Caco-2 (cell line): ENCODE data around the gene PNPLA7. TPM values are rescaled to one million over a fixed set of nuclear protein-coding genes. Genes with fewer than 3 reads are reported as not detected.
"Not testable (repeated sequence)": the region's sequence is repeated elsewhere in the genome, so short reads cannot be mapped to it uniquely, and the experiment has no call there.

Experiments used
- Bru-seq: library from RNA; stranded (reverse); fragments of 400-500 nt; gene quantifications from one replicate; lab custom pipeline; 2021; lab: Mats Ljungman, UMichigan
- BruChase-seq, 2 experiments: library from RNA; stranded (reverse); fragments of 400-500 nt; gene quantifications; one replicate each; lab custom pipeline; 2021; lab: Mats Ljungman, UMichigan
- BruUV-seq: library from RNA; stranded (reverse); fragments of 400-500 nt; replicated peaks from 2 replicates; lab custom pipeline; 2021; lab: Mats Ljungman, UMichigan
- CTCF ChIA-PET: fragments of 300-600 bp; sonication (Branson Sonifier 250); formaldehyde crosslinking; loops from one replicate; lab custom pipeline; 2022; ENCODE audit warnings: antibody characterized with exemption; lab: Charles Lee
- POLR2A ChIA-PET: fragments of 300-600 bp; sonication (Branson Sonifier 250); formaldehyde crosslinking; loops from one replicate; lab custom pipeline; 2022; ENCODE audit warnings: antibody characterized with exemption; lab: Charles Lee
- DNase-seq, 2 experiments: peaks; one replicate each; pipeline versions ENCODE4 v3.0.0 to v3.0.0-alpha.2; 2020 to 2022
- H3K27me3 ChIP-seq: replicated peaks from 2 replicates; pipeline ENCODE4 v1.6.0; 2011; ENCODE audit warnings: low read length; ENCODE audit not compliant: control insufficient read depth, insufficient read depth
- H3K36me3 ChIP-seq: 2 replicates; pipeline ENCODE4 v1.5.1; 2011; ENCODE audit warnings: low read length; ENCODE audit not compliant: control insufficient read depth, insufficient read depth
- H3K4me1 ChIP-seq: fragments of 250-450 bp; sonication (Bioruptor Pico); 2 replicates; pipeline ENCODE4 v1.5.1; 2020; ENCODE audit warnings: mild to moderate bottlenecking
- H3K4me3 ChIP-seq: 2 replicates; pipeline ENCODE4 v1.5.1; 2011; ENCODE audit warnings: low read depth, mild to moderate bottlenecking, control low read depth, low read length
- H3K9me3 ChIP-seq: fragments of 250-450 bp; sonication (Bioruptor Pico); 2 replicates; pipeline ENCODE4 v1.5.1; 2020; ENCODE audit warnings: mild to moderate bottlenecking, moderate library complexity
- H3K27ac Mint-ChIP-seq: one replicate; pipeline ENCODE4 v1.8.0; 2022; ENCODE audit warnings: mixed read lengths; ENCODE audit not compliant: unreplicated experiment
- H3K27me3 Mint-ChIP-seq: one replicate; pipeline ENCODE4 v1.8.0; 2022; ENCODE audit warnings: mixed read lengths; ENCODE audit not compliant: insufficient read depth, unreplicated experiment
- H3K36me3 Mint-ChIP-seq: one replicate; pipeline ENCODE4 v1.8.0; 2022; ENCODE audit warnings: mild to moderate bottlenecking, mixed read lengths; ENCODE audit not compliant: insufficient read depth, unreplicated experiment
- H3K4me1 Mint-ChIP-seq: one replicate; pipeline ENCODE4 v1.8.0; 2022; ENCODE audit warnings: low read depth, mixed read lengths; ENCODE audit not compliant: unreplicated experiment
- H3K4me3 Mint-ChIP-seq: one replicate; pipeline ENCODE4 v1.8.0; 2022; ENCODE audit warnings: mild to moderate bottlenecking, moderate library complexity, mixed read lengths; ENCODE audit not compliant: unreplicated experiment
- H3K9me3 Mint-ChIP-seq: one replicate; pipeline ENCODE4 v1.8.0; 2022; ENCODE audit warnings: mixed read lengths; ENCODE audit not compliant: unreplicated experiment
- CTCF ChIP-seq, 2 experiments: fragments of 200-600 bp in 1 of 2; IDR thresholded peaks; 1 replicate in 1 of 2; 2 replicates in 1 of 2; pipeline versions ENCODE4 v1.5.1 to v1.8.0; 2011 to 2022; ENCODE audit warnings: antibody characterized with exemption in 1 of 2, control low read depth in 1 of 2, inconsistent platforms in 1 of 2, low read depth in 1 of 2, low read length in 1 of 2, mild to moderate bottlenecking in 1 of 2, moderate library complexity in 1 of 2; ENCODE audit not compliant: insufficient read depth in 1 of 2, severe bottlenecking in 1 of 2, unreplicated experiment in 1 of 2
- intact Hi-C: fragments of 100-400 bp; cut with micrococcal nuclease; formaldehyde crosslinking; loops from one replicate; pipeline ENCODE4 v1.10.0; 2022; ENCODE audit not compliant: unreplicated experiment
- long read RNA-seq: library from polyadenylated mRNA; stranded (forward); transcript quantifications from one replicate; pipeline ENCODE4 v2.0.0, GENCODE V29; 2022
- total RNA-seq: library from RNA; stranded (reverse); gene quantifications from 2 replicates; pipeline ENCODE4 v1.2.3, GENCODE V29; 2022

PNPLA7 gene
- total RNA-seq (1.8 TPM in 2 replicates), Bru-seq, nascent RNA (percentile 28 among the genes with signal in this experiment), BruChase-seq, experiment 1, labeled RNA remaining after a 2-hour chase (percentile 29 among the genes with signal in this experiment), BruChase-seq, experiment 2, labeled RNA remaining after a 6-hour chase (percentile 38 among the genes with signal in this experiment)
- long read RNA-seq, result 0 reads

- Mint-ChIP-seq H3K4me3 (peak within 1 kb of the TSS; percentile 85), H3K36me3 (peaks cover 47% of the 10 kb centered on the region), H3K27ac (peak within 1 kb of the TSS; percentile 84), H3K4me1 (peaks cover 9% of the 10 kb centered on the region), H3K9me3 (peaks cover 10% of the 10 kb centered on the region), H3K27me3 (no peaks in the 10 kb centered on the region)
- no peaks in the 10 kb centered on the region; the same call in 1 of the 2 replicates for H3K36me3 ChIP-seq
- intact Hi-C loops, result loop anchor here (5.0 kb wide), 1 partner anchor 57 kb away; the partner anchor contains the start of gene ARRDC1
- CTCF ChIA-PET, result interaction anchor here (1.4 to 3.4 kb wide), 2 partner anchors 15 to 109 kb away, joined by 7 to 33 read pairs; no protein-coding TSS in a partner anchor
- TF ChIP-seq CTCF (IDR thresholded peaks at IDR 0.05; ENCODE audit: insufficient read depth in 1 of 2, low read depth in 1 of 2, low read length in 1 of 2, severe bottlenecking in 1 of 2, unreplicated experiment in 1 of 2), result no peak
- POLR2A ChIA-PET, result no interaction called here
- peak; percentile 86 to 90 for DNase-seq
- H3K4me1 ChIP-seq, result peaks cover 5% of the 10 kb centered on the region; the same call in 1 of the 2 replicates
- no peaks in the 10 kb centered on the region for H3K27me3 ChIP-seq
- peak within 1 kb of the TSS; percentile 81 for H3K4me3 ChIP-seq
- H3K9me3 ChIP-seq, result no peaks in the 10 kb centered on the region
- no TSS peak for BruUV-seq
Observed at GRCh38 chr9:137550231-137550621, at the start of gene PNPLA7. PNPLA7 (minus strand) TSS chr9:137550402; CDS start chr9:137550197, 205 bp downstream.

GRCh38 chr9:137598943-137599342, 48.7 kb upstream of the PNPLA7 start:
- Histone ChIP-seq H3K9me3 (no peaks in the 10 kb centered on the region), H3K4me3 (no peak overlapping the region), H3K4me1 (no peaks in the 10 kb centered on the region), H3K36me3 (no peaks in the 10 kb centered on the region), H3K27me3 (no peaks in the 10 kb centered on the region)
- Mint-ChIP-seq H3K4me1 (peaks cover 6% of the 10 kb centered on the region), H3K36me3 (no peaks in the 10 kb centered on the region), H3K27me3 (no peaks in the 10 kb centered on the region), H3K9me3 (no peaks in the 10 kb centered on the region), H3K27ac (no peak overlapping the region), H3K4me3 (no peak overlapping the region)
- POLR2A ChIA-PET, result no interaction called here
- CTCF ChIA-PET, result no interaction called here
- BruUV-seq, result no TSS peak
- no peak for DNase-seq
- TF ChIP-seq CTCF (IDR thresholded peaks at IDR 0.05; ENCODE audit: insufficient read depth in 1 of 2, low read depth in 1 of 2, low read length in 1 of 2, severe bottlenecking in 1 of 2, unreplicated experiment in 1 of 2), result no peak
- intact Hi-C loops, result loop anchor here (10.0 kb wide), 1 partner anchor 154 kb away; the partner anchor contains the start of gene ENTPD8

- H3K9me3 ChIP-seq, H3K27me3 ChIP-seq, H3K36me3 Mint-ChIP-seq, H3K4me1 Mint-ChIP-seq, H3K4me3 ChIP-seq, H3K4me1 ChIP-seq, H3K4me3 Mint-ChIP-seq, DNase-seq, H3K36me3 ChIP-seq, BruUV-seq, H3K27me3 Mint-ChIP-seq, H3K27ac Mint-ChIP-seq, POLR2A ChIA-PET, H3K9me3 Mint-ChIP-seq, CTCF ChIA-PET: not testable (repeated sequence)
- intact Hi-C loops, result loop anchor here (10.0 kb wide), 1 partner anchor 152 kb away; the partner anchor contains the start of gene ENTPD8
Observed at GRCh38 chr9:137596577-137596976, 46.4 kb upstream of the PNPLA7 start.
